MCF 10A (cell line): ENCODE data around the gene SYCE3. TPM values are rescaled to one million over a fixed set of nuclear protein-coding genes. Genes with fewer than 3 reads are reported as not detected.

ENCODE experiments used
- BruUV-seq: library from RNA; stranded (reverse); fragments of 400-500 nt; replicated peaks from 2 replicates; lab custom pipeline; 2021; lab: Mats Ljungman, UMichigan
- CTCF ChIA-PET: fragments of 300-600 bp; sonication (Branson Sonifier 250); formaldehyde crosslinking; extraction: SDS; loops from one replicate; lab custom pipeline; 2021; ENCODE audit warnings: antibody characterized with exemption, inconsistent platforms; lab: Yijun Ruan, JAX
- POLR2A ChIA-PET: fragments of 300-600, 350-650 bp; sonication (Branson Sonifier 250); formaldehyde crosslinking; extraction: SDS; loops from one replicate; lab custom pipeline; 2020; ENCODE audit warnings: antibody characterized with exemption, inconsistent platforms; lab: Yijun Ruan, JAX
- DNase-seq: peaks from one replicate; pipeline ENCODE4 v3.0.0-alpha.2; 2018; ENCODE audit not compliant: unreplicated experiment
- H3K27ac Mint-ChIP-seq: one replicate; pipeline ENCODE4 v1.8.0; 2022; ENCODE audit warnings: mild to moderate bottlenecking, low read depth, mixed read lengths; ENCODE audit not compliant: unreplicated experiment
- H3K27me3 Mint-ChIP-seq: one replicate; pipeline ENCODE4 v1.8.0; 2022; ENCODE audit warnings: mixed read lengths; ENCODE audit not compliant: insufficient read depth, unreplicated experiment
- H3K36me3 Mint-ChIP-seq: one replicate; pipeline ENCODE4 v1.8.0; 2022; ENCODE audit warnings: mild to moderate bottlenecking, moderate library complexity, mixed read lengths; ENCODE audit not compliant: insufficient read depth, unreplicated experiment
- H3K4me1 Mint-ChIP-seq: one replicate; pipeline ENCODE4 v1.8.0; 2022; ENCODE audit warnings: mixed read lengths; ENCODE audit not compliant: insufficient read depth, unreplicated experiment
- H3K4me3 Mint-ChIP-seq: one replicate; pipeline ENCODE4 v1.8.0; 2022; ENCODE audit warnings: mild to moderate bottlenecking, moderate library complexity, mixed read lengths; ENCODE audit not compliant: unreplicated experiment
- H3K9me3 Mint-ChIP-seq: one replicate; pipeline ENCODE4 v1.8.0; 2022; ENCODE audit warnings: mixed read lengths; ENCODE audit not compliant: unreplicated experiment
- CTCF ChIP-seq: fragments of 200-600 bp; IDR thresholded peaks from one replicate; pipeline ENCODE4 v1.8.0; 2022; ENCODE audit warnings: antibody characterized with exemption, mild to moderate bottlenecking; ENCODE audit not compliant: unreplicated experiment
- intact Hi-C: fragments of 100-400 bp; cut with micrococcal nuclease; formaldehyde crosslinking; loops from 2 replicates; pipeline ENCODE4 v1.14.1; 2022
- total RNA-seq: library from RNA; stranded (reverse); gene quantifications from 2 replicates; pipeline ENCODE4 v1.2.3, GENCODE V29; 2022

Gene SYCE3
- total RNA-seq, 1 experiment from 2014 or later = 0.82 TPM

- no peaks in the 10 kb centered on the region for H3K27me3 Mint-ChIP-seq
- no peaks in the 10 kb centered on the region for H3K4me1 Mint-ChIP-seq
- no peaks in the 10 kb centered on the region for H3K9me3 Mint-ChIP-seq
- H3K27ac Mint-ChIP-seq = no peak overlapping the region
- intact Hi-C loops = loop anchor here (5.0 kb wide), 1 partner anchor 54 kb away; the partner anchor contains the start of gene SCO2
- H3K4me3 Mint-ChIP-seq = peak overlapping the region; percentile 94
- POLR2A ChIA-PET = interaction anchor here (0.7 to 4.8 kb wide), 9 partner anchors 11 to 73 kb away, joined by 3 to 51 read pairs (median 10); partner anchors contain the start of genes ARSA, LMF2, NCAPH2 and SCO2
- BruUV-seq = TSS peak; percentile 43
- DNase-seq = no peak
- TF ChIP-seq CTCF = no peak
- CTCF ChIA-PET = interaction anchor here (0.6 to 1.8 kb wide), 6 partner anchors 12 to 84 kb away, joined by 3 to 5 read pairs (median 3); partner anchors contain the start of gene SYCE3
- peaks cover 14% of the 10 kb centered on the region for H3K36me3 Mint-ChIP-seq
Observed at GRCh38 chr22:50581031-50581949, 18.6 kb upstream of the SYCE3 start.

DNA sequence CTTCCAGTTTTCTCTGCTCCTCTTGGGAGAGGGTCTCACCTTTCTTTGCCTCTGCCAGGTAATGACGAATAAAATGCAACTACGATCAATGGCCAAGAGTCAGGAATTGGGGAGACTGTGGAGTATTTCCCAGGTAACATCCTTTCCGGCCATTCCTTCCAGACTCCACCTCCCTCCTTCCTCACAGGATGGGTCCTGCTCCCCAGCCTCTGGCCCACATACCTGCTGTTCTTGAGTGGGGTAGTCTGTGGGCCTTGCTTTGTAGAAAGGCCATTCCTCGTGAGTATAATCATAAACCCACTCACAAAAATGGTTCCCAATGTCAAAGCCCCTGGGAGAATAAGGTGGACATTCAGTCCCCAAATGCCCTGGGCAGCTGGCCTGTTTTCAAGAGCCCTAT is 17.0 kb upstream of the SYCE3 start:
- ChIA-PET POLR2A (interaction anchor here (1.3 to 4.8 kb wide), 2 partner anchors 14 to 39 kb away, joined by 9 to 51 read pairs; no protein-coding TSS in a partner anchor), CTCF (interaction anchor here (1.5 kb wide), 1 partner anchor 14 kb away, joined by 3 read pairs; no protein-coding TSS in a partner anchor)
- intact Hi-C loops = loop anchor here (5.0 kb wide), 1 partner anchor 52 kb away; the partner anchor contains the start of gene SCO2
- no peak for DNase-seq
- no peak overlapping the region for H3K27ac Mint-ChIP-seq
- peaks cover 14% of the 10 kb centered on the region for H3K36me3 Mint-ChIP-seq
- no peaks in the 10 kb centered on the region for H3K27me3 Mint-ChIP-seq
- no TSS peak for BruUV-seq
- H3K9me3 Mint-ChIP-seq = no peaks in the 10 kb centered on the region
- TF ChIP-seq CTCF = no peak
- H3K4me1 Mint-ChIP-seq = no peaks in the 10 kb centered on the region
- H3K4me3 Mint-ChIP-seq = no peak overlapping the region

DNA sequence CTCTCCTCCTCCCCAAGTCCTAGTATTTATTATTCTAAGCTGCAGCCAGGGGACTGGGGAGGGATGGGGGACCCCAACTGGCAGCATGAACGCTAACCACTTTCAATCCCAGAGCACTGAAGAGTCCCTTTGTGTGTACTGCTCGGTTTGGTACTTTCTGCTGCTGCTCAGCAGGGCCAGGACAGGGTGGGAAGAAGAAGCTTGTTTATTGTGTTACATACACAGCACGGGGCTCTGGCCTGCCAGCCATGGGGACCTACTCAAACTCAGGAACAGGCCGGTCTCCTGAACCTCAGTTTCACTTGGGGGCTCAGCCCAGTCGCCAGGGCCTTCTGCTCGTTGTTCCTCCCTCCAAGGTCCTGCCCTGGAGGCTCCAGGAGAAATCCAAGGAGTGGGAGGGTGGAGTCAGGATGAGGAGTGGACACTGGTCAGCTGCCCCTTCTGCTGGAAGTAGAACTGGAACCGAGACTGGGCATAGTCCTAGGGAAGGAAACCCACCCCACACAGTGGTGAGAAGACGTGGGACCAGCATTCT is 16.1 kb upstream of the SYCE3 start:
- POLR2A ChIA-PET = interaction anchor here (1.1 to 1.3 kb wide), 2 partner anchors 13 to 40 kb away, joined by 3 to 9 read pairs; no protein-coding TSS in a partner anchor
- CTCF ChIA-PET = interaction anchor here (0.5 to 1.5 kb wide), 4 partner anchors 13 to 34 kb away, joined by 3 to 6 read pairs (median 4); partner anchors contain the start of gene SYCE3
- Mint-ChIP-seq H3K27me3 (no peaks in the 10 kb centered on the region), H3K4me1 (no peaks in the 10 kb centered on the region), H3K36me3 (peaks cover 22% of the 10 kb centered on the region), H3K27ac (no peak overlapping the region), H3K4me3 (no peak overlapping the region), H3K9me3 (no peaks in the 10 kb centered on the region)
- intact Hi-C loops = no loop called here
- TF ChIP-seq CTCF = no peak
- BruUV-seq = no TSS peak
- no peak for DNase-seq
